CD14-positive monocyte (primary cell): Measurements from ENCODE around the gene RAC2. TPM values are rescaled to one million over a fixed set of nuclear protein-coding genes. Genes with fewer than 3 reads are reported as not detected.
A peak's percentile ranks its signal among the peaks of the same experiment; 100 is the strongest.

Experiments used
- DNase-seq, 3 donors: peaks; one replicate each; pipeline ENCODE4 v3.0.0-alpha.2; 2011 to 2022
- H2AFZ ChIP-seq: 2 replicates; pipeline ENCODE4 v1.6.0; 2012; ENCODE audit warnings: mild to moderate bottlenecking, low read depth, low read length, inconsistent platforms; ENCODE audit not compliant: insufficient read depth, poor library complexity, severe bottlenecking
- H3K27ac ChIP-seq, 2 donors: 1 replicate in 1 of 2; 2 replicates in 1 of 2; pipeline ENCODE4 v1.5.1; 2012 to 2013; ENCODE audit warnings: low read length in 2 of 2, control low read depth in 1 of 2, inconsistent platforms in 1 of 2, low read depth in 1 of 2, mild to moderate bottlenecking in 1 of 2
- H3K27me3 ChIP-seq, 2 donors: one replicate each; pipeline versions ENCODE4 v1.6.0 to v1.6.1; 2011 to 2013; ENCODE audit warnings: low read length in 2 of 2; ENCODE audit not compliant: control insufficient read depth in 2 of 2, insufficient read depth in 2 of 2
- H3K36me3 ChIP-seq, 2 donors: replicated peaks in 1 of 2; 1 replicate in 1 of 2; 2 replicates in 1 of 2; pipeline versions ENCODE4 v1.5.1 to v1.6.1; 2012 to 2013; ENCODE audit warnings: low read length in 2 of 2, control low read depth in 1 of 2, inconsistent platforms in 1 of 2, mild to moderate bottlenecking in 1 of 2; ENCODE audit not compliant: insufficient read depth in 2 of 2, control insufficient read depth in 1 of 2
- H3K4me1 ChIP-seq, 2 donors: 1 replicate in 1 of 2; 2 replicates in 1 of 2; pipeline versions ENCODE4 v1.5.1 to v1.6.1; 2012 to 2013; ENCODE audit warnings: low read length in 2 of 2, control low read depth in 1 of 2, inconsistent platforms in 1 of 2, mild to moderate bottlenecking in 1 of 2, moderate library complexity in 1 of 2; ENCODE audit not compliant: insufficient read depth in 2 of 2, control insufficient read depth in 1 of 2
- H3K4me2 ChIP-seq: replicated peaks from 2 replicates; pipeline ENCODE3; 2012; ENCODE audit warnings: low read length, moderate library complexity, mild to moderate bottlenecking; ENCODE audit not compliant: poor library complexity, severe bottlenecking; ENCODE audit errors: extremely low read depth
- H3K4me3 ChIP-seq, 3 experiments: fragments of 200-600 bp in 1 of 3; sonication (generic) in 1 of 3; replicated peaks in 1 of 3; 1 replicate in 2 of 3; 2 replicates in 1 of 3; pipeline ENCODE4 v1.5.1; 2011 to 2013; ENCODE audit warnings: low read length in 3 of 3, mild to moderate bottlenecking in 3 of 3, control low read depth in 2 of 3, low read depth in 2 of 3, inconsistent platforms in 1 of 3, moderate library complexity in 1 of 3
- H3K79me2 ChIP-seq: 2 replicates; pipeline ENCODE4 v1.6.0; 2012; ENCODE audit warnings: mild to moderate bottlenecking, control low read depth, inconsistent platforms, low read length, moderate library complexity; ENCODE audit not compliant: insufficient read depth
- H3K9ac ChIP-seq: 2 replicates; pipeline ENCODE4 v1.6.0; 2017; ENCODE audit warnings: low read length, mild to moderate bottlenecking; ENCODE audit not compliant: insufficient read depth, poor library complexity, severe bottlenecking
- H3K9me3 ChIP-seq, 2 donors: replicated peaks in 1 of 2; 1 replicate in 1 of 2; 2 replicates in 1 of 2; pipeline versions ENCODE4 v1.5.1 to v1.6.1; 2012 to 2013; ENCODE audit warnings: low read length in 2 of 2, control low read depth in 1 of 2; ENCODE audit not compliant: control insufficient read depth in 1 of 2, insufficient read depth in 1 of 2
- H4K20me1 ChIP-seq: 2 replicates; pipeline ENCODE4 v1.6.0; 2012; ENCODE audit warnings: mild to moderate bottlenecking, low read length, control low read depth, moderate library complexity; ENCODE audit not compliant: insufficient read depth
- H3K27ac Mint-ChIP-seq, 7 donors: one replicate each; pipeline ENCODE4 v1.8.0; 2020; ENCODE audit warnings: mild to moderate bottlenecking in 7 of 7, mixed read lengths in 7 of 7, moderate library complexity in 6 of 7, inconsistent platforms in 2 of 7
- H3K27me3 Mint-ChIP-seq, 3 donors: one replicate each; pipeline ENCODE4 v1.8.0; 2021 to 2022; ENCODE audit warnings: low read depth in 3 of 3, mild to moderate bottlenecking in 3 of 3, mixed read lengths in 3 of 3, moderate library complexity in 3 of 3, inconsistent platforms in 1 of 3
- H3K36me3 Mint-ChIP-seq, 2 donors: one replicate each; pipeline ENCODE4 v1.8.0; 2020; ENCODE audit warnings: mixed read lengths in 2 of 2, inconsistent platforms in 1 of 2, mild to moderate bottlenecking in 1 of 2
- H3K4me1 Mint-ChIP-seq: one replicate; pipeline ENCODE4 v1.8.0; 2020; ENCODE audit warnings: mild to moderate bottlenecking, mixed read lengths
- H3K4me3 Mint-ChIP-seq, 2 donors: one replicate each; pipeline ENCODE4 v1.8.0; 2020; ENCODE audit warnings: mild to moderate bottlenecking in 2 of 2, mixed read lengths in 2 of 2, moderate library complexity in 1 of 2
- H3K9me3 Mint-ChIP-seq, 7 donors: one replicate each; pipeline ENCODE4 v1.8.0; 2020 to 2022; ENCODE audit warnings: mixed read lengths in 7 of 7, mild to moderate bottlenecking in 6 of 7, moderate library complexity in 6 of 7, inconsistent platforms in 2 of 7
- WGBS: methylation state at CpG from one replicate; pipeline ENCODE4 v1.1.5; 2013; ENCODE audit warnings: missing lambda C conversion rate; ENCODE audit not compliant: insufficient coverage; 5-methylcytosine and 5-hydroxymethylcytosine counted together
- intact Hi-C, 2 donors: fragments of 100-400 bp; cut with micrococcal nuclease; formaldehyde crosslinking; loops; one replicate each; pipeline versions ENCODE4 v1.15.0 to v1.15.1; 2023
- polyA plus RNA-seq, 3 donors: library from polyadenylated mRNA; depleted of rRNA in 1 of 3; unstranded in 2 of 3; stranded (reverse) in 1 of 3; fragments of 300-500 nt in 2 of 3; fragments of >200 nt in 1 of 3; fragmentation: Illumina TruSeq in 2 of 3; gene quantifications; 1 replicate in 2 of 3; 2 replicates in 1 of 3; pipeline ENCODE4 v1.2.3, GENCODE V29; 2012 to 2021
- TF ChIP-seq, protein P1 (sequence below): fragments of 200-600 bp; IDR thresholded peaks from one replicate; pipeline ENCODE4 v1.8.0; 2022; ENCODE audit warnings: antibody characterized with exemption, mild to moderate bottlenecking

RAC2 gene
- polyA plus RNA-seq, 3 donors, result 360 to 529 (median 526) TPM

DNA sequence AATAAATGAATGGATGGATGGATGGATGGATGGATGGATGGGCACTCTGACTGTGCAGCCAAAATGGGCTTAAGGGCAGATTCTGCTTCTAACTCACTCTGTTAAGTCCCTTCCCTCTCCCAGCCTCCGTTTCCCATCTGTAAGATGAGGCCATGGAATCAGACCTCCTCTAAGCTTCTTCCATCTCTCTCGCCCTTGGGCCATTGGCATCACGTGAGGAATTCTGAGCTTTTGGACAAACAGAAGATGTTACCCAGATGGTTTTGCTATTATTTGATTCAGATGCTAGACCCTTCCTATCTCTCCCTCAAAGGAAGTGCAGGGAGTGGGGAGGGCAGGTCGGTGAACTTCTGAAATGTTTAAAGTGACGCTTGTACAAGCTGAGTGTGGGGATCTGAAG, 34.2 kb upstream of the RAC2 start:
- Histone ChIP-seq H3K4me3 (no peak overlapping the region), H3K9ac (no peak overlapping the region), H3K4me2 (no peak overlapping the region), H4K20me1 (no peaks in the 10 kb centered on the region), H3K27me3 (no peaks in the 10 kb centered on the region), H3K36me3 (no peaks in the 10 kb centered on the region), H3K79me2 (peaks cover 12% of the 10 kb centered on the region), H3K27ac (no peak overlapping the region), H3K9me3 (no peaks in the 10 kb centered on the region), H3K4me1 (peaks cover 72 to 88% of the 10 kb centered on the region in 2 donors), H2AFZ (no peak overlapping the region)
- peaks cover 0 to 5% (median 0%) of the 10 kb centered on the region in 3 donors for H3K27me3 Mint-ChIP-seq
- H3K36me3 Mint-ChIP-seq, result peaks cover 3 to 8% of the 10 kb centered on the region in 2 donors
- peaks cover 80% of the 10 kb centered on the region for H3K4me1 Mint-ChIP-seq
- no peak overlapping the region for H3K4me3 Mint-ChIP-seq
- TF ChIP-seq, protein P1, sequence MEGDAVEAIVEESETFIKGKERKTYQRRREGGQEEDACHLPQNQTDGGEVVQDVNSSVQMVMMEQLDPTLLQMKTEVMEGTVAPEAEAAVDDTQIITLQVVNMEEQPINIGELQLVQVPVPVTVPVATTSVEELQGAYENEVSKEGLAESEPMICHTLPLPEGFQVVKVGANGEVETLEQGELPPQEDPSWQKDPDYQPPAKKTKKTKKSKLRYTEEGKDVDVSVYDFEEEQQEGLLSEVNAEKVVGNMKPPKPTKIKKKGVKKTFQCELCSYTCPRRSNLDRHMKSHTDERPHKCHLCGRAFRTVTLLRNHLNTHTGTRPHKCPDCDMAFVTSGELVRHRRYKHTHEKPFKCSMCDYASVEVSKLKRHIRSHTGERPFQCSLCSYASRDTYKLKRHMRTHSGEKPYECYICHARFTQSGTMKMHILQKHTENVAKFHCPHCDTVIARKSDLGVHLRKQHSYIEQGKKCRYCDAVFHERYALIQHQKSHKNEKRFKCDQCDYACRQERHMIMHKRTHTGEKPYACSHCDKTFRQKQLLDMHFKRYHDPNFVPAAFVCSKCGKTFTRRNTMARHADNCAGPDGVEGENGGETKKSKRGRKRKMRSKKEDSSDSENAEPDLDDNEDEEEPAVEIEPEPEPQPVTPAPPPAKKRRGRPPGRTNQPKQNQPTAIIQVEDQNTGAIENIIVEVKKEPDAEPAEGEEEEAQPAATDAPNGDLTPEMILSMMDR, result no peak
- 100% methylated on average over 1 of the region's 5 CpGs for WGBS
- DNase-seq, result no peak
- H3K9me3 Mint-ChIP-seq, result peaks cover 0 to 2% (median 0%) of the 10 kb centered on the region in 7 donors
- H3K27ac Mint-ChIP-seq, result peak overlapping the region in 1 of 7 donors; percentile 18
- intact Hi-C loops, result no loop called here

- H3K4me3 Mint-ChIP-seq, result no peak overlapping the region
- WGBS, result 90% methylated on average over 4 of the region's 11 CpGs
- TF ChIP-seq, protein P1, result no peak
- Histone ChIP-seq H3K27ac (no peak overlapping the region), H3K4me2 (no peak overlapping the region), H3K4me3 (no peak overlapping the region), H3K4me1 (peaks cover 77 to 88% of the 10 kb centered on the region in 2 donors), H3K36me3 (no peaks in the 10 kb centered on the region), H3K9me3 (no peaks in the 10 kb centered on the region), H4K20me1 (no peaks in the 10 kb centered on the region), H2AFZ (no peak overlapping the region), H3K27me3 (no peaks in the 10 kb centered on the region), H3K9ac (no peak overlapping the region), H3K79me2 (peaks cover 3% of the 10 kb centered on the region)
- peaks cover under 1 to 3% of the 10 kb centered on the region in 2 donors for H3K36me3 Mint-ChIP-seq
- H3K9me3 Mint-ChIP-seq, result peaks cover 0 to 2% (median 0%) of the 10 kb centered on the region in 7 donors
- intact Hi-C loops, result no loop called here
- peak overlapping the region in 2 of 7 donors; percentile 71 for H3K27ac Mint-ChIP-seq
- H3K27me3 Mint-ChIP-seq, result peaks cover 0 to 5% (median 0%) of the 10 kb centered on the region in 3 donors
- DNase-seq, result no peak
- peaks cover 86% of the 10 kb centered on the region for H3K4me1 Mint-ChIP-seq
Observed at GRCh38 chr22:37277384-37277783, 33.3 kb upstream of the RAC2 start.
